ENCODE measurements around the gene PRR32. TPM values are rescaled to one million over a fixed set of nuclear protein-coding genes. Genes with fewer than 3 reads are reported as not detected.

Gene PRR32, protein sequence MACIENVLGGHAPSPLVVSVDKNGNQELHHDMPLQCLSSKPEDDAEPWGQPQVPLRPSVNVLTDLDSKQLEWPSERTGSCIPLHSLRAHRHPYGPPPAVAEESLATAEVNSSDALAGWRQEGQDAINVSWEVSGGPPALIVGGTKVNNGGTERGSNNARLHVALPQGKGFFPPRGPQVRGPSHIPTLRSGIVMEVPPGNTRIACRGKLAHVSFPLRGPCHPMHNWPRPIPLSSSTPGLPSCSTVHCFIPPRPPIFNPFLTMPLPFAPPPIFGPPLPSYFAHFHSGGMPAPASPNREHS
- total RNA-seq, result not detected in 2 replicates
- not detected in 2 replicates for polyA plus RNA-seq
- polyA plus RNA-seq (2012), result not detected in 2 replicates
- polyA minus RNA-seq (ENCODE audit: low replicate concordance), result not detected in 2 replicates

DNA sequence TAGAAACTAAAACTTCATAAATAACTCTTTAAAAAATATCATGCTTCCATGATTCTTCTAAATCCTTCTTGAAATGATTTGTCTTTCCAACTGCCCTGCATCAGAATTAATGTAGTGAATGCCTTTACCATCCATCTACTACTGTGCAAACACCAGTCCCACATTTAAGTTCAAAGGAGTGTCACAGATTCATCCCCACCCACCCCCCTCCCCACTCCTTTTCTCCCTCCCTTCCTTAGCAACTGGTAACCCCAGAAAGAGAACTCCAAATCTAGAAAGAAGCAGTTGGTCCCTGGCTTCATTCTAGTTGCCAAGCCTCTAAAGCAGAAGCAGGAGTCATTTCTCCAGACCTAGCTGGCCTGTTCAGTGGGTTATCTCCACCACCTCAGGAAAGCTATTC lies at the start of gene PRR32:
PRR32 (plus strand) TSS at position 301 of the 400 bp plus-strand sequence. CDS start 115 bp downstream, outside the sequence.
- no peaks in the 10 kb centered on the region for H3K4me1 ChIP-seq (ENCODE audit: control insufficient read depth, extremely low read depth, insufficient read depth, low read length)
- TF ChIP-seq, protein P1, sequence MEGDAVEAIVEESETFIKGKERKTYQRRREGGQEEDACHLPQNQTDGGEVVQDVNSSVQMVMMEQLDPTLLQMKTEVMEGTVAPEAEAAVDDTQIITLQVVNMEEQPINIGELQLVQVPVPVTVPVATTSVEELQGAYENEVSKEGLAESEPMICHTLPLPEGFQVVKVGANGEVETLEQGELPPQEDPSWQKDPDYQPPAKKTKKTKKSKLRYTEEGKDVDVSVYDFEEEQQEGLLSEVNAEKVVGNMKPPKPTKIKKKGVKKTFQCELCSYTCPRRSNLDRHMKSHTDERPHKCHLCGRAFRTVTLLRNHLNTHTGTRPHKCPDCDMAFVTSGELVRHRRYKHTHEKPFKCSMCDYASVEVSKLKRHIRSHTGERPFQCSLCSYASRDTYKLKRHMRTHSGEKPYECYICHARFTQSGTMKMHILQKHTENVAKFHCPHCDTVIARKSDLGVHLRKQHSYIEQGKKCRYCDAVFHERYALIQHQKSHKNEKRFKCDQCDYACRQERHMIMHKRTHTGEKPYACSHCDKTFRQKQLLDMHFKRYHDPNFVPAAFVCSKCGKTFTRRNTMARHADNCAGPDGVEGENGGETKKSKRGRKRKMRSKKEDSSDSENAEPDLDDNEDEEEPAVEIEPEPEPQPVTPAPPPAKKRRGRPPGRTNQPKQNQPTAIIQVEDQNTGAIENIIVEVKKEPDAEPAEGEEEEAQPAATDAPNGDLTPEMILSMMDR (conservative IDR thresholded peaks at IDR 0.05 in 1 of 2, IDR thresholded peaks at IDR 0.05 in 1 of 2; ENCODE audit: low read depth in 1 of 2, low read length in 2 of 2), result no peak
- no peak for TF ChIP-seq EZH2 (IDR thresholded peaks at IDR 0.05; ENCODE audit: low read length, missing control alignments)
- H3K4me3 ChIP-seq (replicated peaks in 1 of 4; ENCODE audit: control extremely low read depth in 1 of 4, insufficient read depth in 1 of 4, low read depth in 3 of 4, low read length in 4 of 4), result no peak within 1 kb of the TSS
- H3K9ac ChIP-seq (ENCODE audit: insufficient read depth, low read length), result no peak within 1 kb of the TSS
- no peak within 1 kb of the TSS for H3K27ac ChIP-seq (ENCODE audit: insufficient read depth, low read length)
- H2AFZ ChIP-seq (ENCODE audit: low read length), result no peak within 1 kb of the TSS
- H3K27me3 ChIP-seq (ENCODE audit: control insufficient read depth, insufficient read depth, low read length), result no peaks in the 10 kb centered on the region
- H3K79me2 ChIP-seq (ENCODE audit: control insufficient read depth, insufficient read depth, low read length), result no peaks in the 10 kb centered on the region
- no peak within 1 kb of the TSS for H3K4me2 ChIP-seq (ENCODE audit: extremely low read depth, insufficient read depth, low read length)
- no peak for DNase-seq (ENCODE audit: low read depth in 2 of 2)
- no peaks in the 10 kb centered on the region for H3K36me3 ChIP-seq (ENCODE audit: control insufficient read depth, insufficient read depth, low read length)
- no peaks in the 10 kb centered on the region for H4K20me1 ChIP-seq (ENCODE audit: control insufficient read depth, extremely low read depth, insufficient read depth, low read length)
- H3K9me3 ChIP-seq (ENCODE audit: control insufficient read depth, insufficient read depth, low read depth, low read length), result no peaks in the 10 kb centered on the region

DNA sequence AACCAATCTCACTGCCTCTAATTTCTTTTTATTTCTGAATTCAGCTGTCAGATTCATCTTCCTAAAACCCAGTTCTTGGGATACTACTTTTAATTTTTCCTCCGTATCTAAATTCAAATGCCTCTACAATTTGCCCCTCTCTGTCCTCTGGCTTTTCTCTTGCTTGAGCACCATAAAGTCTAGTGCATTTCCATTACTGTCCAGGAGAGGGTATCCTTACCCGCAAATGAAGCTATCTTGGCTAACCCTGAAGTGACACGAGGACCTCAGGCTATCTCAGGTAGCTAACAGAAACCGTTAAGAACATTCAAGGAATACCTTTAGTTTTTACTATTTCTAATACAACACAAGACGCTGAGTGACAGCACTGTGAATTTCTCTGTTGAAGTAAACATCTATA lies 49.4 kb upstream of the PRR32 start:
- Histone ChIP-seq H3K4me2 (ENCODE audit: extremely low read depth, insufficient read depth, low read length) (no peak overlapping the region), H4K20me1 (ENCODE audit: control insufficient read depth, extremely low read depth, insufficient read depth, low read length) (no peaks in the 10 kb centered on the region), H3K79me2 (ENCODE audit: control insufficient read depth, insufficient read depth, low read length) (no peaks in the 10 kb centered on the region), H3K27me3 (ENCODE audit: control insufficient read depth, insufficient read depth, low read length) (no peaks in the 10 kb centered on the region), H3K4me1 (ENCODE audit: control insufficient read depth, extremely low read depth, insufficient read depth, low read length) (no peaks in the 10 kb centered on the region), H2AFZ (ENCODE audit: low read length) (no peak overlapping the region), H3K27ac (ENCODE audit: insufficient read depth, low read length) (no peak overlapping the region), H3K4me3 (replicated peaks in 1 of 4; ENCODE audit: control extremely low read depth in 1 of 4, insufficient read depth in 1 of 4, low read depth in 3 of 4, low read length in 4 of 4) (no peak overlapping the region), H3K9ac (ENCODE audit: insufficient read depth, low read length) (no peak overlapping the region), H3K9me3 (ENCODE audit: control insufficient read depth, insufficient read depth, low read depth, low read length) (no peaks in the 10 kb centered on the region), H3K36me3 (ENCODE audit: control insufficient read depth, insufficient read depth, low read length) (no peaks in the 10 kb centered on the region)
- TF ChIP-seq, protein P1 (conservative IDR thresholded peaks at IDR 0.05 in 1 of 2, IDR thresholded peaks at IDR 0.05 in 1 of 2; ENCODE audit: low read depth in 1 of 2, low read length in 2 of 2), result no peak
- TF ChIP-seq EZH2 (IDR thresholded peaks at IDR 0.05; ENCODE audit: low read length, missing control alignments), result no peak
- no peak for DNase-seq (ENCODE audit: low read depth in 2 of 2)

DNA sequence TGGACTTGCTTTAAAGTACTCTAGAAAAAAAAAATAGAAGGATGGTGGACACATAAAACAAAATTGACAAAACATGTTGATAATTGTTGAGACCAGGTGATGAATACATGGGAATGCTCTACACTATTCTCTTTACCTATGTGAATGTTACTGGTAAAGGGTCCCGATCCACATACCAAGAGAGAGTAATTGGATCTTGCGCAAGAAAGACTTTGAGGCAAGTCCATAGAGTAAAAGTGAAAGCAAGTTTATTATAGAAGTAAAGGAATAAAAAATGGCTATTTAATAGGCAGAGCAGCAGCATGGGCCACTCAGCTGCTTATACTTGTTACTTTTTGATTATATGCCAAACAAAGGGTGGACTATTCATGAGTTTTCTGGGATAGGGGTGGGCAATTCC lies 34.0 kb upstream of the PRR32 start:
- Histone ChIP-seq H3K36me3 (ENCODE audit: control insufficient read depth, insufficient read depth, low read length) (no peaks in the 10 kb centered on the region), H3K9me3 (ENCODE audit: control insufficient read depth, insufficient read depth, low read depth, low read length) (no peaks in the 10 kb centered on the region), H3K9ac (ENCODE audit: insufficient read depth, low read length) (no peak overlapping the region), H3K4me3 (replicated peaks in 1 of 4; ENCODE audit: control extremely low read depth in 1 of 4, insufficient read depth in 1 of 4, low read depth in 3 of 4, low read length in 4 of 4) (no peak overlapping the region), H2AFZ (ENCODE audit: low read length) (no peak overlapping the region), H3K27me3 (ENCODE audit: control insufficient read depth, insufficient read depth, low read length) (no peaks in the 10 kb centered on the region), H3K4me2 (ENCODE audit: extremely low read depth, insufficient read depth, low read length) (no peak overlapping the region), H3K79me2 (ENCODE audit: control insufficient read depth, insufficient read depth, low read length) (no peaks in the 10 kb centered on the region), H3K27ac (ENCODE audit: insufficient read depth, low read length) (no peak overlapping the region), H4K20me1 (ENCODE audit: control insufficient read depth, extremely low read depth, insufficient read depth, low read length) (no peaks in the 10 kb centered on the region), H3K4me1 (ENCODE audit: control insufficient read depth, extremely low read depth, insufficient read depth, low read length) (no peaks in the 10 kb centered on the region)
- DNase-seq (ENCODE audit: low read depth in 2 of 2), result no peak
- TF ChIP-seq, protein P1 (conservative IDR thresholded peaks at IDR 0.05 in 1 of 2, IDR thresholded peaks at IDR 0.05 in 1 of 2; ENCODE audit: low read depth in 1 of 2, low read length in 2 of 2), result no peak
- no peak for TF ChIP-seq EZH2 (IDR thresholded peaks at IDR 0.05; ENCODE audit: low read length, missing control alignments)
